KMS-11 (cell line): ENCODE data around the gene ZBTB6.

Experiments
- H2AFZ ChIP-seq: fragments of 200-600 bp; sonication (generic); 2 replicates; pipeline ENCODE4 v1.6.1; 2016; ENCODE audit warnings: antibody characterized with exemption, mixed run types, low read depth
- H3K27ac ChIP-seq: fragments of 200-600 bp; sonication (generic); 2 replicates; pipeline ENCODE4 v1.6.1; 2016; ENCODE audit warnings: mild to moderate bottlenecking, mixed run types
- H3K27me3 ChIP-seq: fragments of 200-600 bp; sonication (generic); 2 replicates; pipeline ENCODE4 v1.6.1; 2017; ENCODE audit warnings: mild to moderate bottlenecking, low read depth, mixed run types, moderate library complexity; ENCODE audit not compliant: insufficient read depth
- H3K36me3 ChIP-seq: fragments of 200-600 bp; sonication (generic); 2 replicates; pipeline ENCODE4 v1.6.1; 2017; ENCODE audit warnings: mild to moderate bottlenecking, mixed run types; ENCODE audit not compliant: insufficient read depth
- H3K4me1 ChIP-seq: fragments of 200-600 bp; sonication (generic); 2 replicates; pipeline ENCODE4 v1.6.1; 2016; ENCODE audit warnings: mild to moderate bottlenecking, low read depth, mixed run types; ENCODE audit not compliant: poor library complexity, severe bottlenecking
- H3K4me2 ChIP-seq: fragments of 200-600 bp; sonication (generic); 2 replicates; pipeline ENCODE4 v1.7.0; 2016; ENCODE audit warnings: mild to moderate bottlenecking, mixed run types
- H3K4me3 ChIP-seq: fragments of 200-600 bp; sonication (generic); IDR thresholded peaks from 2 replicates; pipeline ENCODE4 v1.6.1; 2017; ENCODE audit warnings: low read depth, low read length, mixed read lengths; ENCODE audit not compliant: insufficient read depth
- H3K79me2 ChIP-seq: fragments of 200-600 bp; sonication (generic); 2 replicates; pipeline ENCODE4 v1.6.1; 2016; ENCODE audit warnings: low read depth, mixed run types; ENCODE audit not compliant: insufficient read depth
- H3K9ac ChIP-seq: fragments of 200-600 bp; sonication (generic); 2 replicates; pipeline ENCODE4 v1.6.1; 2016; ENCODE audit warnings: mild to moderate bottlenecking, mixed run types
- H4K20me1 ChIP-seq: fragments of 200-600 bp; sonication (generic); 2 replicates; pipeline ENCODE4 v1.6.1; 2016; ENCODE audit warnings: mild to moderate bottlenecking, mixed run types; ENCODE audit not compliant: insufficient read depth
- CTCF ChIP-seq: fragments of 200-600 bp; sonication (generic); conservative IDR thresholded peaks from 2 replicates; pipeline ENCODE4 v1.6.1; 2017; ENCODE audit warnings: low read depth, mild to moderate bottlenecking, antibody characterized with exemption, low read length, moderate library complexity, mixed read lengths

The ZBTB6 gene

GRCh38 chr9:122946461-122947005, 33.4 kb upstream of the ZBTB6 start:
- no peak for TF ChIP-seq CTCF
- no peak overlapping the region for H3K4me2 ChIP-seq
- no peaks in the 10 kb centered on the region for H4K20me1 ChIP-seq

GRCh38 chr9:122944960-122945888, 32.1 kb upstream of the ZBTB6 start:
- H3K27me3 ChIP-seq = no peaks in the 10 kb centered on the region
- H3K36me3 ChIP-seq = no peaks in the 10 kb centered on the region
- no peak overlapping the region for H3K27ac ChIP-seq
- H2AFZ ChIP-seq = no peak overlapping the region
- no peaks in the 10 kb centered on the region for H4K20me1 ChIP-seq
- peaks cover 44% of the 10 kb centered on the region for H3K4me1 ChIP-seq
- no peak overlapping the region for H3K4me3 ChIP-seq
- H3K79me2 ChIP-seq = peaks cover 66% of the 10 kb centered on the region
- H3K9ac ChIP-seq = no peak overlapping the region
- H3K4me2 ChIP-seq = no peak overlapping the region
- no peak for TF ChIP-seq CTCF

More at GRCh38 chr9:122946461-122947005, 33.4 kb upstream of the ZBTB6 start:
- Histone ChIP-seq H3K4me3 (no peak overlapping the region), H3K27me3 (no peaks in the 10 kb centered on the region), H3K36me3 (no peaks in the 10 kb centered on the region), H3K79me2 (peaks cover 72% of the 10 kb centered on the region), H3K9ac (no peak overlapping the region), H3K27ac (no peak overlapping the region), H3K4me1 (peaks cover 53% of the 10 kb centered on the region), H2AFZ (no peak overlapping the region)

- Histone ChIP-seq H3K36me3 (no peaks in the 10 kb centered on the region), H3K27me3 (no peaks in the 10 kb centered on the region), H3K4me1 (peaks cover 26% of the 10 kb centered on the region), H2AFZ (peak overlapping the region; percentile 60; the same call in 1 of the 2 replicates), H3K4me2 (peak overlapping the region; percentile 98), H3K27ac (peak overlapping the region; percentile 33; the same call in 1 of the 2 replicates), H3K4me3 (no peak overlapping the region), H3K79me2 (peaks cover 45% of the 10 kb centered on the region), H4K20me1 (no peaks in the 10 kb centered on the region), H3K9ac (peak overlapping the region; percentile 62; the same call in 1 of the 2 replicates)
- TF ChIP-seq CTCF = no peak
Measured at GRCh38 chr9:122941582-122942234, 28.6 kb upstream of the ZBTB6 start.

GRCh38 chr9:122940749-122941581, 27.8 kb upstream of the ZBTB6 start, which contains the start of gene RABGAP1:
Gene RABGAP1, plus strand, starts transcription at chr9:122941020. Its CDS starts 16,040 bp downstream, at chr9:122957060.
- Histone ChIP-seq H3K79me2 (peaks cover 39% of the 10 kb centered on the region), H3K36me3 (no peaks in the 10 kb centered on the region)

More at GRCh38 chr9:122940749-122941581, 27.8 kb upstream of the ZBTB6 start, which contains the start of gene RABGAP1:
- Histone ChIP-seq H3K9ac (peak within 1 kb of the TSS; percentile 62; the same call in 1 of the 2 replicates), H4K20me1 (no peaks in the 10 kb centered on the region), H3K4me1 (peaks cover 26% of the 10 kb centered on the region), H3K4me2 (peak within 1 kb of the TSS; percentile 98), H2AFZ (peak within 1 kb of the TSS; percentile 60), H3K4me3 (no peak within 1 kb of the TSS), H3K27ac (peak within 1 kb of the TSS; percentile 33; the same call in 1 of the 2 replicates), H3K27me3 (no peaks in the 10 kb centered on the region)
- no peak for TF ChIP-seq CTCF
